SK-N-SH treated with all-trans-retinoic acid at 6 μM for 48 hours (cell line): Measurements from ENCODE around the gene MKX.

Experiments
- OSR1 ChIP-seq: fragments of 250-450 bp; sonication (Bioruptor Pico); IDR thresholded peaks from 2 replicates; pipeline ENCODE4 v1.8.0; 2022; ENCODE audit warnings: moderate library complexity, mild to moderate bottlenecking, inconsistent platforms
- RARB ChIP-seq: fragments of 250-450 bp; sonication (Bioruptor Pico); IDR thresholded peaks from 2 replicates; pipeline ENCODE4 v1.8.0; 2021; ENCODE audit warnings: mild to moderate bottlenecking, moderate library complexity
- SNAI2 ChIP-seq: fragments of 250-450 bp; sonication (Bioruptor Pico); IDR thresholded peaks from 2 replicates; pipeline ENCODE4 v1.5.0; 2020; ENCODE audit warnings: mild to moderate bottlenecking, moderate library complexity
- ZFP3 ChIP-seq: fragments of 250-450 bp; sonication (Bioruptor Pico); IDR thresholded peaks from 2 replicates; pipeline ENCODE4 v1.5.0; 2020; ENCODE audit warnings: mild to moderate bottlenecking, moderate library complexity
- ZFP30 ChIP-seq: fragments of 450-650 bp; formaldehyde crosslinking; IDR thresholded peaks from 2 replicates; pipeline ENCODE4 v1.5.0; 2022; ENCODE audit warnings: mild to moderate bottlenecking, moderate library complexity
- ZNF8 ChIP-seq: fragments of 450-650 bp; formaldehyde crosslinking; IDR thresholded peaks from 2 replicates; pipeline ENCODE4 v1.5.0; 2020; ENCODE audit warnings: mild to moderate bottlenecking, moderate library complexity
- TF ChIP-seq, protein P1 (sequence below): fragments of 250-450 bp; sonication (Bioruptor Pico); IDR thresholded peaks from 2 replicates; pipeline ENCODE4 v1.8.0; 2021; ENCODE audit warnings: low read depth, mild to moderate bottlenecking, moderate library complexity, borderline replicate concordance
- TF ChIP-seq, protein P2 (sequence below): fragments of 250-450 bp; sonication (Bioruptor Pico); IDR thresholded peaks from 2 replicates; pipeline ENCODE4 v1.8.0; 2020; ENCODE audit warnings: mild to moderate bottlenecking, moderate library complexity, borderline replicate concordance

DNA sequence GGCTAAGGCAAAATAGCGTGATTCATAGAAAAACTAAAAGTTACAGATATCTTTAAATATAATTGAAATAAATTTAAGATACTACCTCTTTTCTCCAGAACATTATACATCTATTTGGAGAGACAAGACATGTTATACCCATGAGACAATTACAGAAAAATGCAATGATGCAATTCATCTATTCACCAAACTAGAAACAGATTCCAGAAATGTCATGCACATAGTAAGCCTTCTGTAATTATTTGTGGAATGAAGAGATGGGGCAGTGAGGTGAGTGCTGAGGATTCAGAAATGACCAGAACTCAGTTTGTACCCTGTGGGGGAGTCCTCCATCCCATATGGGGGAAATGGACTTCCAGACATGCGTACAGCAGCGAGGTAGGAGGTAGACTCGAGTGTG, 99.4 kb downstream of the MKX start:
- TF ChIP-seq, protein P1, sequence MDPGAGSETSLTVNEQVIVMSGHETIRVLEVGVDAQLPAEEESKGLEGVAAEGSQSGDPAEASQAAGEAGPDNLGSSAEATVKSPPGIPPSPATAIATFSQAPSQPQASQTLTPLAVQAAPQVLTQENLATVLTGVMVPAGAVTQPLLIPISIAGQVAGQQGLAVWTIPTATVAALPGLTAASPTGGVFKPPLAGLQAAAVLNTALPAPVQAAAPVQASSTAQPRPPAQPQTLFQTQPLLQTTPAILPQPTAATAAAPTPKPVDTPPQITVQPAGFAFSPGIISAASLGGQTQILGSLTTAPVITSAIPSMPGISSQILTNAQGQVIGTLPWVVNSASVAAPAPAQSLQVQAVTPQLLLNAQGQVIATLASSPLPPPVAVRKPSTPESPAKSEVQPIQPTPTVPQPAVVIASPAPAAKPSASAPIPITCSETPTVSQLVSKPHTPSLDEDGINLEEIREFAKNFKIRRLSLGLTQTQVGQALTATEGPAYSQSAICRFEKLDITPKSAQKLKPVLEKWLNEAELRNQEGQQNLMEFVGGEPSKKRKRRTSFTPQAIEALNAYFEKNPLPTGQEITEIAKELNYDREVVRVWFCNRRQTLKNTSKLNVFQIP, result no peak
- TF ChIP-seq ZFP30 (CRISPR knock-in tag) (no peak), OSR1 (CRISPR knock-in tag) (no peak), RARB (no peak), ZNF8 (CRISPR knock-in tag) (no peak), SNAI2 (CRISPR knock-in tag) (no peak), ZFP3 (no peak)
- TF ChIP-seq, protein P2, sequence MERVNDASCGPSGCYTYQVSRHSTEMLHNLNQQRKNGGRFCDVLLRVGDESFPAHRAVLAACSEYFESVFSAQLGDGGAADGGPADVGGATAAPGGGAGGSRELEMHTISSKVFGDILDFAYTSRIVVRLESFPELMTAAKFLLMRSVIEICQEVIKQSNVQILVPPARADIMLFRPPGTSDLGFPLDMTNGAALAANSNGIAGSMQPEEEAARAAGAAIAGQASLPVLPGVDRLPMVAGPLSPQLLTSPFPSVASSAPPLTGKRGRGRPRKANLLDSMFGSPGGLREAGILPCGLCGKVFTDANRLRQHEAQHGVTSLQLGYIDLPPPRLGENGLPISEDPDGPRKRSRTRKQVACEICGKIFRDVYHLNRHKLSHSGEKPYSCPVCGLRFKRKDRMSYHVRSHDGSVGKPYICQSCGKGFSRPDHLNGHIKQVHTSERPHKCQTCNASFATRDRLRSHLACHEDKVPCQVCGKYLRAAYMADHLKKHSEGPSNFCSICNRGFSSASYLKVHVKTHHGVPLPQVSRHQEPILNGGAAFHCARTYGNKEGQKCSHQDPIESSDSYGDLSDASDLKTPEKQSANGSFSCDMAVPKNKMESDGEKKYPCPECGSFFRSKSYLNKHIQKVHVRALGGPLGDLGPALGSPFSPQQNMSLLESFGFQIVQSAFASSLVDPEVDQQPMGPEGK (CRISPR knock-in tag), result no peak
